Transverse colon (tissue), 4 donors: ENCODE measurements around the gene IGSF10. TPM values are rescaled to one million over a fixed set of nuclear protein-coding genes. Genes with fewer than 3 reads are reported as not detected.
A peak's percentile ranks its signal among the peaks of the same experiment; 100 is the strongest.

ENCODE experiments used
- DNase-seq: peaks from one replicate; pipeline ENCODE4 v3.0.0-alpha.2; 2019
- H3K27ac ChIP-seq, 4 donors: fragments of 200-600 bp; sonication (generic); 2 replicates each; pipeline ENCODE4 v1.5.1; 2016 to 2018; ENCODE audit warnings: inconsistent platforms in 4 of 4
- H3K27me3 ChIP-seq: fragments of 200-600 bp; sonication (generic); 2 replicates; pipeline ENCODE4 v1.5.1; 2017; ENCODE audit warnings: inconsistent platforms
- H3K36me3 ChIP-seq, 4 donors: fragments of 200-600 bp; sonication (generic); 2 replicates each; pipeline ENCODE4 v1.5.1; 2017 to 2019; ENCODE audit warnings: inconsistent platforms in 4 of 4
- H3K4me1 ChIP-seq, 4 donors: fragments of 200-600 bp; sonication (generic); 2 replicates each; pipeline ENCODE4 v1.5.1; 2017 to 2020; ENCODE audit warnings: inconsistent platforms in 4 of 4
- H3K4me3 ChIP-seq, 4 donors: fragments of 200-600 bp; sonication (generic); 1 replicate in 1 of 4; 2 replicates in 3 of 4; pipeline versions ENCODE4 v1.5.1 to v1.6.1; 2017 to 2019; ENCODE audit warnings: inconsistent platforms in 4 of 4
- H3K9me3 ChIP-seq, 2 donors: fragments of 200-600 bp; sonication (generic); 2 replicates each; pipeline ENCODE4 v1.5.1; 2017 to 2019; ENCODE audit warnings: inconsistent platforms in 2 of 2
- EP300 ChIP-seq: sonication (generic); formaldehyde crosslinking; IDR thresholded peaks from one replicate; pipeline ENCODE4 v1.6.1; 2017; ENCODE audit warnings: antibody characterized with exemption, low read depth
- POLR2A ChIP-seq: fragments of 450-650 bp; IDR thresholded peaks from one replicate; pipeline ENCODE4 v1.6.1; 2016; ENCODE audit warnings: antibody characterized with exemption, mild to moderate bottlenecking, moderate library complexity
- POLR2AphosphoS5 ChIP-seq, 3 donors: sonication (generic); formaldehyde crosslinking; IDR thresholded peaks; one replicate each; pipeline ENCODE4 v1.6.1; 2016; ENCODE audit warnings: antibody characterized with exemption in 3 of 3
- WGBS, 2 donors: methylation state at CpG; one replicate each; pipeline ENCODE4 v1.1.5; 2018; ENCODE audit warnings: low coverage in 1 of 2; 5-methylcytosine and 5-hydroxymethylcytosine counted together
- in situ Hi-C, 4 donors: fragments of 200-750 bp; cut with MboI; loops; one replicate each; pipeline versions ENCODE4 v1.15.0 to v1.15.1; 2017; ENCODE audit warnings: low sequenced_read_pairs in 3 of 4, low pct_ligation_motif_present in 1 of 4, low pct_unique_long_range_greater_than_20kb in 1 of 4
- intact Hi-C: fragments of 100-400 bp; cut with DNase I; formaldehyde crosslinking; loops from one replicate; pipeline ENCODE4 v1.15.1; 2023; ENCODE audit warnings: low total_unique reads
- total RNA-seq, 4 donors: library from RNA; depleted of rRNA; stranded (reverse); fragments of >200 nt; gene quantifications; one replicate each; pipeline ENCODE4 v1.1.0, GENCODE V29; 2016
- TF ChIP-seq, protein P1 (sequence below), 5 experiments: fragments of 200-600 bp in 3 of 5; fragments of 450-650 bp in 2 of 5; sonication (generic) in 3 of 5; IDR thresholded peaks; 1 replicate in 2 of 5; 2 replicates in 3 of 5; pipeline ENCODE4 v1.5.1; 2016 to 2017; ENCODE audit warnings: antibody characterized with exemption in 5 of 5, inconsistent platforms in 3 of 5, mild to moderate bottlenecking in 2 of 5, moderate library complexity in 1 of 5

The IGSF10 gene
- total RNA-seq, 4 donors from 2014 or later: 0.37 to 5.8 (median 1.7) TPM

DNA sequence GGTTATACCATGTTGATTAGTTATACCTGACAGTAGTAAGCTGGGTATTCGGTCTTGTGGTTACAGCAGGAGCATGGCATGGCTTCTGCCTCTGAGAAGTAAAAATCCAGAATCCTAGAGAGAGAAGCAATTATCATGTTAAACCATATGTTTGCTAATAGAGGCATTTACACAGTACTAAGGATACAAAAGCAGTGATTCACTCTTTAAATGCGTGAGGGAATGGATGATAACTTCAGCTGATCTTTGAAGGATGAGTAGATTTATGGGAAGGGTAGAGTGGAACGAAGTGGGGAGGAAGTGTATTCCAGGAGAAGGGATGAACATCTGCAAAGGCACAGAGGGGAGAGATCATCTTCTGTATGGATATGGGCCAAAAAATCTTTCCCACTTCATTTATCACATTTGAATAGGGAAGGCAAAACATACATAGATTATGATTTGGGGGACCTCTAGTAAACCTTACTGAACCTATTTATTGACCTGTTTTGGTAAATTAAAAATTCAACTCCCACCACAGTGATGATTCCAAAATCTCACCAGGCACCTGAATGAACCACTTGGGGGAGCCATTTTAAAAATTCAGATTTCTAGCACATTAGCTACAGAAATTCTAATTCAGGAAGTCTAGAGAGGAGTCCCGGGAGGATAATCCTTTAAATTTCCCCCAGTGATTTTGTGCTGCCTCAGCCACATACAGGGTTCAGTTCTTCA, 35.1 kb downstream of the IGSF10 start:
- intact Hi-C loops (no loop called here), in situ Hi-C loops (no loop called here)
- Histone ChIP-seq H3K27ac (no peak overlapping the region), H3K9me3 (no peaks in the 10 kb centered on the region), H3K27me3 (no peaks in the 10 kb centered on the region), H3K4me1 (no peaks in the 10 kb centered on the region), H3K4me3 (no peak overlapping the region), H3K36me3 (no peaks in the 10 kb centered on the region)
- 65 to 93% methylated on average over 3 to 4 of the region's 4 CpGs for WGBS, 2 donors
- TF ChIP-seq, protein P1, sequence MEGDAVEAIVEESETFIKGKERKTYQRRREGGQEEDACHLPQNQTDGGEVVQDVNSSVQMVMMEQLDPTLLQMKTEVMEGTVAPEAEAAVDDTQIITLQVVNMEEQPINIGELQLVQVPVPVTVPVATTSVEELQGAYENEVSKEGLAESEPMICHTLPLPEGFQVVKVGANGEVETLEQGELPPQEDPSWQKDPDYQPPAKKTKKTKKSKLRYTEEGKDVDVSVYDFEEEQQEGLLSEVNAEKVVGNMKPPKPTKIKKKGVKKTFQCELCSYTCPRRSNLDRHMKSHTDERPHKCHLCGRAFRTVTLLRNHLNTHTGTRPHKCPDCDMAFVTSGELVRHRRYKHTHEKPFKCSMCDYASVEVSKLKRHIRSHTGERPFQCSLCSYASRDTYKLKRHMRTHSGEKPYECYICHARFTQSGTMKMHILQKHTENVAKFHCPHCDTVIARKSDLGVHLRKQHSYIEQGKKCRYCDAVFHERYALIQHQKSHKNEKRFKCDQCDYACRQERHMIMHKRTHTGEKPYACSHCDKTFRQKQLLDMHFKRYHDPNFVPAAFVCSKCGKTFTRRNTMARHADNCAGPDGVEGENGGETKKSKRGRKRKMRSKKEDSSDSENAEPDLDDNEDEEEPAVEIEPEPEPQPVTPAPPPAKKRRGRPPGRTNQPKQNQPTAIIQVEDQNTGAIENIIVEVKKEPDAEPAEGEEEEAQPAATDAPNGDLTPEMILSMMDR (IDR thresholded peaks at IDR 0.05): peak in 1 of 5 experiments; percentile 8
- TF ChIP-seq POLR2AphosphoS5 (IDR thresholded peaks at IDR 0.05): no peak
- DNase-seq: no peak

DNA sequence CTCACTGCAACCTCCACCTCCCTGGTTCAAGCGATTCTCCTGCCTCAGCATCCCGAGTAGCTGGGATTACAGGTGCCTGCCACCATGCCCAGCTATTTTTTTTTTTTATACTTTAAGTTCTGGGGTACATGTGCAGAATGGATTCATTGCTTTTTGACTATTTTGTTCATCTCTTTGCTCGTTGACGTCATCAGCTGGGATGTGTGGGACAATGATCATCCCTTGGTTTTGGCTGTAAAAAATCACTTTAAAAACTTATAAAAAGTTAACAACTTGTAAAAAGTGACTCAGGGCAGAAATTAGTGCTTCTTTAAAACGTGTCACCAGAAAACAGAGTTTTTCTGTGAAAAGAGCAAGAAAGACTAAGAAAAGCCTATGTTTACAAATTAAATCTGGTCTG, 37.8 kb downstream of the IGSF10 start:
- Histone ChIP-seq H3K27ac (no peak overlapping the region), H3K4me3 (no peak overlapping the region), H3K36me3 (no peaks in the 10 kb centered on the region), H3K4me1 (no peaks in the 10 kb centered on the region), H3K27me3 (no peaks in the 10 kb centered on the region), H3K9me3 (no peaks in the 10 kb centered on the region)
- in situ Hi-C loops: no loop called here
- intact Hi-C loops: no loop called here
- TF ChIP-seq POLR2AphosphoS5 (IDR thresholded peaks at IDR 0.05): no peak
- TF ChIP-seq EP300: no peak
- no peak for TF ChIP-seq POLR2A
- TF ChIP-seq, protein P1 (IDR thresholded peaks at IDR 0.05): no peak
- DNase-seq: no peak
- 77 to 80% methylated on average over 5 of the region's 5 CpGs for WGBS, 2 donors

DNA sequence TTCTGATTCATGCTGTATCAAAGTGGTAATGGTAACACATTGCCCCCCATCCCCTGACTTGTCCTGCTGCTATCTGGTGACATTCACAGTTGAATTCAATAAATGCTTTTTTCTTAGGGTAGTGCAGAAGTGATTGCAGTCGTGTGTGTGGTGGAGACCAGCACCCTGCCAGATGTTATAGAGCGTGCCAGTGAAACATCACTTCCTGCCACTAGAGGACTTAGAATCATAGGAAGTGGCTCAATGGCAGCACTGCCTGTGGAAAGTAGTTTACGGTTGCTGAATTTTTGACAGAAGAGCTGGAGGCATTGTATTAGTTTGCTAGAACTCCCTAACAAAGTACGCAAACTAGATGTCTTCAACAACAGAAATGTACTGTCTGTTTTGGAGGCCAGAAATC, 38.9 kb downstream of the IGSF10 start:
- WGBS, 2 donors: 86 to 90% methylated on average over 4 of the region's 4 CpGs
- DNase-seq: no peak
- Histone ChIP-seq H3K9me3 (no peaks in the 10 kb centered on the region), H3K36me3 (no peaks in the 10 kb centered on the region), H3K4me1 (no peaks in the 10 kb centered on the region), H3K27ac (no peak overlapping the region), H3K27me3 (no peaks in the 10 kb centered on the region), H3K4me3 (no peak overlapping the region)
- intact Hi-C loops: no loop called here
- TF ChIP-seq POLR2A: no peak
- TF ChIP-seq EP300: no peak
- TF ChIP-seq, protein P1 (IDR thresholded peaks at IDR 0.05): no peak
- TF ChIP-seq POLR2AphosphoS5 (IDR thresholded peaks at IDR 0.05): no peak
- in situ Hi-C loops: no loop called here

DNA sequence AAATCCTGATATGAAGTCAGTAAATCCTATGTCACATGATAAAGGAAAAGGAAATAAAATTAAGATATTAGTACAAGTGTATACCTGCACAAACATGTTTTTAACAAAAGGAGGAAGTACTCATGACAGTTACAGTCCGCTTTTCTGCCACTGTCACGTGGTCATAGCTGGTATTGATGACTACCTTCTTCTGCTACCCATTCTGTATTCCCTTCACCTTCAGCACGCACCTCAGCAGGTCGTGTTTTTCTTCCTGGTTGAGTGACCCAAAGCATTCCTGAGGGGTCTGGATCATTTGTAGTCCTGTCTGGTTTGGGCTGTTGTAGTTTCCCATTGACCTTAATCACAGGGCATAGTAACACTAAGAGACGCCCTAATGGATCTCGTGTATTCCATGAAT, 41.1 kb downstream of the IGSF10 start:
- Histone ChIP-seq H3K27me3 (no peaks in the 10 kb centered on the region), H3K36me3 (no peaks in the 10 kb centered on the region), H3K4me1 (no peaks in the 10 kb centered on the region), H3K9me3 (no peaks in the 10 kb centered on the region), H3K27ac (no peak overlapping the region), H3K4me3 (no peak overlapping the region)
- in situ Hi-C loops: no loop called here
- WGBS, 2 donors: 81 to 87% methylated on average over 3 to 6 of the region's 6 CpGs
- DNase-seq: no peak
- no peak for TF ChIP-seq POLR2A
- TF ChIP-seq EP300: no peak
- TF ChIP-seq, protein P1 (IDR thresholded peaks at IDR 0.05): no peak
- TF ChIP-seq POLR2AphosphoS5 (IDR thresholded peaks at IDR 0.05): no peak
- intact Hi-C loops: no loop called here
